ENCODE measurements around the gene SOCS3.
"Not testable (repeated sequence)": the region's sequence is repeated elsewhere in the genome, so short reads cannot be mapped to it uniquely, and the experiment has no call there.

Gene SOCS3

DNA sequence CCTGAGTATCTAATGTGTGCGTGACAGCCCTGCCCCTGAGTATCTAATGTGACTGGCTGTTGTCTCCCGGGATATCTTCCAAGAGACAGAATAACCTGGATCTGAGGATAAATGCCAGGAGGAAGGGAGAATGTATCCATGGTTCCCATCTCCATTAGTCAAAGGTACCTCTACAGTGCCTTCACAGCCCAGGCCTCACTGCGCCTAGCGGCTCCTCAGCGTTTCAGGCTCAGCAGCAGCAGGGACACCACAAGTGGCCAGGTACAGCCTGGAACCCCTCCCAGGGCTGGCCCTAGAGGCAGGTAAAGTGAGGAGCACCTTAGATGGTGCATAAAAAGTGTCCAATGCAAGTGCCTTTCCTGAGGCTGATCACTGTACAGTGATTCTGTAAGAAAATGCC lies 32.0 kb downstream of the SOCS3 start:
- no peak for DNase-seq

DNA sequence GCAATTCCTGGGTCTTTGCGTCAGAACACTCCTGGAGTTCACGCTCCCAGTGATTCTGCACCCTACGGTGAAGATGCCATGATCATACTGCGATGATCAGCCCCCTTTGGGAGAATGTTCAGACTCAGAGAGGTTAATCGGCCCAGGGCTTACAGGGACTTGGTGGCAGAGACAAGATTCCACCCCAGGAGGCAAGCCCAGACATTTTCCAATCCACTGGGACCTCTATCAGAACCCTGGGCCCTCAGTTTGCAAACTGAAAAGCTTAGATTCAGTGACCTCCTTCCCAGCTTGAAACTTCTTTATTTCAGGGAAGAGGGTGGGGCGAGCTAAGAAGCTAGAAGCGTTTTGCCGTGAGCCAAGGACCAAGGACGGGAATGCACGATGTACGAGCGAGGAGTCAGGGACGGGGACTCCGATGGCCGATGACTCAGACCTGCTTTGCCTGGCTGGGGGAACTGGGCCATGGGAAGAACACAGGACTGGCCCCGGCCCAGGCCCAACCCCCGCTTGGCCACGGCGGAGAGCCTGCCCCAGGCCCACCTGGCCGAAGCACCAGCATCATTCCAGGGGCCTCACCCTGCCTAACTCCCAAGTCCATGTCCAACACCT lies 34.7 kb downstream of the SOCS3 start:
- no peak for DNase-seq

DNA sequence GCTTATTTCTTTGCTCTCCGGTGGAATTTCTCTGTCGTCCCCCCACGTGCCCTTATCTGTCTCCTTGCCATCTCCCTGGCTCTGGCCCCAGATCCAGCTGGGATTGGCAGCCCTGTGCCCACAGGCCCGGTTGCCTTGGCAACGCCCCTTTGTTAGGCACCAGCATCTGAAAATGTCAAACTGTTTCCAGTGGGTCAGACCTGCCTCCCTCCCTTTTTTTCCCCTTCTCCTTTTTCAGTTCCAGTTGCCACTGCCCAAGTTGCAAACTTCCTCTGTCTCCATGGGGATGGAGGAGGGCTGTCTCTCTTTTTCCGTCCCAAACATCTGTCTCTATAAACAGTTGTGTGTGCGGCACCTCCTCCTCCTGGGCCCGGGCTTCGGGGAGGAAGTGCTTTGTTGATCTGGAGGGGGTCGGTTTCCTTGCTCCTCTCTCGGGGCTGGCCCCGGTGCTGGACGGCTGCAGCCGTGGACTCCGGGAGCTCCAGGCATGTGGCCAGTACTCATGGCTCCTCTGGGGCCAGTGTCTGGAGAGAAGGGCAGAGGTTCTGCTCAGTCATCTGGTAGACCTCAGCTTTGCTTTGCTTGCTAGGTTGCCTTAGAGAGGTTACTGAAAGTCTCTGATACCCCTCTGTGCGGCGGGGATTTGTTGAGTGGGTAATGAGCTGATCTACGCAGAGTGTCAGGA lies 35.3 kb downstream of the SOCS3 start:
- peak; percentile 70 for DNase-seq

DNA sequence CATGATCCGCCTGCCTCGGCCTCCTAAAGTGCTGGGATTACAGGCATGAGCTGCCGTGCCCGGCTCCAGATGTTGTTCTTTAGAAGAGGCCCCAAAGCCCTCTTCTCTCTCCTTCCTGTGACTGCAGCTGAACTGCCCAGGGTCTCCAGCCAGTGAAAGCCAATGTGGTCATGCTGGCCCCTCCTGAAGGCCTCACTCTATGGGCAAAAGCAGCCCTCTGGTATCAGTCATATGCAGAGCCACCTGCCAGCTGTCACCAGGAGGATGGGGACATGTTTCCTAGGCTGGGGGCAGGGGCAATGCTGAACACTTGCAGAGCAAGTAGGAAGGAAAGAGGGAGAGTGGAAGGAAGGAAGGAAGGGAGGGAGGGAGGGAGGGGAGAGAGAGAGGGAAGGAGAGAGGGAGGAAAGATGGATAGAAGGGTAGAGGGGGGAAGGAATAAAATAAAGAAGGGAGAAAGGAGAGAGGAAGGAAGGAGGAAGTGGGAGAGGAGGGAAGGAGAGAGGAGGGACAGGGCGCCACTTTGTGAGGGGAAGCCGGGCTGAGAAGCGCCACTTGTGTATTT lies 36.0 kb downstream of the SOCS3 start:
- no peak for DNase-seq

DNA sequence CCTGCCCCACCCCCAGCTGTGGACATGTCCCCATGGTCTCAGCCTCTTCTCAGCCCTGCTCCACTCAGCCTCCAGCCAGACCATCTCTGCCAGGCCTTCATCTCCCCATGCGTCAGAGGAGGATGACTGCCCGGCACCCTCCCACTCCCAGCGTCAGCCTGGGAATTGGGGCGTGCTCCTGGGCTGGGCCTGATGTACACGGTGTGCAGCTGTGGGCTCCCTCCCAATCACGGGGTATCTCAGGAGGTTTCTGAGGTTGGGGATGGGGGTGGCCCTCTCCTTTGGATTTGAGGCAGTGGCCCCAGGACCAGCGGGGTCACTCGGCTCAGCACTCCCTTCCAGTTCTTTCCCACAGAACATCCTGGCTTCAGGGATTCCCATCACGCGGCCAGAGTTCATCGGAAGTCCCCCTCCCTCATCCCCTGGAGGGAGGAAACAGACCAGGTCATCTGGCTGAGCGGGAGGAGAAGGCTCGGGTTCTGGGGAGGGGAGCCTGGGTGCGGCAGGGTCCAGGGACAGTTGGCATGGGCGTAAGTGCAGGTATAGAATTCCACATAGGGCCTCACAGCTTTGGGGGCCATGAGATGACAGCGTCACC lies 36.9 kb downstream of the SOCS3 start:
- no peak for DNase-seq

DNA sequence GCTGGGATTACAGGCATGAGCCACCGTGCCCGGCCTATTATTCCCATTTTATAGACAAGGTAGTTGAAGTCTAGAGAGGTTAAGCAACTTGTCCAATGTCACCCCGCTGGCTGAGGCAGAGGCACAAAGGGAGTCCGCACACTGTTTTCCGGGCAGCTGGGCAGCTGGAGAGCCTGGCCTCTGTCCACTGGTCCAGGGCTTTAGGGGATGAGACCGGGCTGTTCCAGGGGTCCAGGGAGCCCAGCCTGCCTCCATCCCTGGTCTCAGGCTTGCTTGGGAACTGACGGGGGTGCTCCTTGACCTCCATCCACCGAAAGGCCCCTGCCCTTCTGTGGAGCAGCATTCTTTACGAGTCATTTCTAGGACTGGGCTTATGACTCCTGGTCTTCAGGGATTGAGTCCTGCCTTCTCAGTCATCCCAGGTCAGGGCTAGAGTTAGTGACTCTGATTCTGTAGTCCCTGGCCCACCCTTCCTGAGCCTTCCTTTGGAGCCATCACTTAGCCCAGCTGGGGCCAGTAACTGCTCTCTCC lies 37.5 kb downstream of the SOCS3 start:
- DNase-seq, result no peak

DNA sequence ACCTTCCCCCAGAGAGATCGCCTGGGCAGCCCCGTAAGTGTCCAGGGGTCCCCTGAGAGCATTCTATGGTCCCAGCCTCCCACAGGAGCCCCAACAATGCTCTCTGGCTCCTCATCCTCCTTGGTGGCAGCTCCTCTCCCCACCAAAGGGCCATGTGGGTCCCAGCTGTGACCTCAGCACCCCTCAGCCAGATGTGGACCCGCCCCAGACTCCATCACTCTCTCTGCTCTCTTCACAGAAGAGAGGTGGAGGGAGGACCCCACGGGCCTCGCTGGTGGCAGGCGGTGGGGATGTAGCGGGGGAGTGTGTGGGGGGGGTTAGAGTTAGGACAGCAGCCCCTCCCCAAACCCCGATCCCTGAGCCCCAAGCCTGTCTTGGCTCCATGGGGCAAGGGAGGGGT lies 41.0 kb downstream of the SOCS3 start:
- DNase-seq, result no peak

DNA sequence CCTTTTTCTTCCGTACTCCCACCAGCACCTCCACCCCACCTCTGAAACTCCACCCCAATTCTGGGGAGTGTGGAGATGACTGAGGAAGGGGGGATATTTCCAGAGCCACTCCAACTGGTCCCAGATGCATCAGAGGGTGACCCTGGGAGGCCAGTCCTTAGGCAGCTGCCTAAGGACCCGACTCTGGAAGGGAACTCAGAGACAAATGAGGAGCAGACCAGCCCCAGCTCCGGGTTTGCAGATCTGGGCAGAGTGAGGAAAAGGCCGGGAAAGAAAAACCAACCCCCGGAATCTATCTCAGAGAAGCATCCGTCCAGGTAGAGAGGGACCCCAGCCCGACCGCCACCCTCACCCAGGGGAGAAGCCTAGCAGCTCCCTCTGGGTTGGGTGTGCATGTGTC lies 41.5 kb downstream of the SOCS3 start:
- DNase-seq, result no peak

DNA sequence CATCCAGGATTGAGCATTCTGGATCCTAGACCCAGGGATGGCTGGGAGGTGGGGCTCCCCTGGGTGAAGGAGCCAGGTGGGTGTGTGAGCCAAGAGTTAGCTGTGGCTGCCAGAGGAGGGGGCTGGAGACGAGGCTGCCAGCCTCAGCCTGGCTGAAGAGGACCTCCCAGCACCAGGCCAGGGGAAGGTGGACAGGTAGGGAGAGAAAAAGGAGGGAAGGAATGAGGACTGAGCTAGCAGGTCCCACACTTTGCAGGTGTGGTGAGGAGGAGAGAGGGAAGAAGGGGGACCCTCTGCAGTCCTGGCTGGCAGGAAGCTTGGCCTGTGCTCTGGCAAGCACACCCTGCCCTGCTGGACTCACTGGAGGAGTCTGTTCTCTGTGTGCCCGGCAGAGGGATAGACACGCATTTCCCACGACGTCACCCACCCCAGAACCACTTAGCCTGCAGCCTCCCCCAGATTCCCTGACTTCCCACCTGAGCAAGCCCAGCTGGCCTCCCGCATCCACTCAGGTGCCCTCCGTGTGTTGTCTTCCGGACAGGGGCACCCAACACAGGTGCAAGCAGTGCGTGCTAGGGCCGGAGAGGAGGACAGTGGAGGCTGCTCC lies 42.0 kb downstream of the SOCS3 start:
- no peak for DNase-seq

DNA sequence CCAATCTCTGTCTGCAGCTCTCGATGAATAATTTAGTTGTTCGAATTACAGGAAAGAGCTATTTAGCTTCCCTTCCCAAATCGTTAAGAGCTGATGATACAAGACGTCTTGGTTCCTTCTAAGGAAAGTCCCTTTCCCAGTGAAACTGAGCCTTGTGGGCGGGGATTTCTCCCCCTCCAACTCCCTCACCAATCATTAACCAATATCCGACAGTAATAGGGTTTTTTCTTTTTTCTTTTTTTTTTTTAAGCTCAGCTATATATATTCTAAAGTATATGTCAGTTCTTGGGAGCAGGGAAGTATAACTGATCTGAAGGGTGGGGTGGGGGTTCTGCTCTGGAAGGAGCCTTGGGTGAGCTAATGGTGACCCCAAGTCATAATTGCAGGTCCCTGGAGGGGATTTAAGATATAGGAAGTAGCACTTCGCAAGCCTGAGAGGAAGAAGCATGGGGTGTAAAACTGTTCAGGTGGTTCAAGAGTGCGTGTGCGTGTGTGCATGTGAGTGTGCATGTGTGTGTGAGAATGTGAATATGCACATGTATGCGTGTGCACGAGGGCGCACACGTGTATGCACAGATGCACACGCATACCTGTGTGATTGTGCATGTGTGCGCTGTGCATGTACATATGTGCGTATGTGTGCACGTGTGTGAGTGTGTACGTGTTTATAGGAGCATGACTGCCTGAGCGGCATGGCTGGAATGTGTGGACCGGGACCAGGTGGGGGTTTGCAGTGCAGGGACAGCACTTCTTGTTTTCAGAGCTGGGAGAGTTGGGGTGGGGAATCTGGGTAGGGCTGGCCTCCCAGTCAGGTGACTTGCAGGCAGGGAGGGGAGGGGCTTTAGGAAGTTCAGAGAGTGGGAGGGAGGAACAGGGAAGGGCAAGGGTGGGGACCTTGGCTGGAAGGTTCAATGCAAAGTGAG lies 42.7 kb downstream of the SOCS3 start:
- DNase-seq, result no peak

DNA sequence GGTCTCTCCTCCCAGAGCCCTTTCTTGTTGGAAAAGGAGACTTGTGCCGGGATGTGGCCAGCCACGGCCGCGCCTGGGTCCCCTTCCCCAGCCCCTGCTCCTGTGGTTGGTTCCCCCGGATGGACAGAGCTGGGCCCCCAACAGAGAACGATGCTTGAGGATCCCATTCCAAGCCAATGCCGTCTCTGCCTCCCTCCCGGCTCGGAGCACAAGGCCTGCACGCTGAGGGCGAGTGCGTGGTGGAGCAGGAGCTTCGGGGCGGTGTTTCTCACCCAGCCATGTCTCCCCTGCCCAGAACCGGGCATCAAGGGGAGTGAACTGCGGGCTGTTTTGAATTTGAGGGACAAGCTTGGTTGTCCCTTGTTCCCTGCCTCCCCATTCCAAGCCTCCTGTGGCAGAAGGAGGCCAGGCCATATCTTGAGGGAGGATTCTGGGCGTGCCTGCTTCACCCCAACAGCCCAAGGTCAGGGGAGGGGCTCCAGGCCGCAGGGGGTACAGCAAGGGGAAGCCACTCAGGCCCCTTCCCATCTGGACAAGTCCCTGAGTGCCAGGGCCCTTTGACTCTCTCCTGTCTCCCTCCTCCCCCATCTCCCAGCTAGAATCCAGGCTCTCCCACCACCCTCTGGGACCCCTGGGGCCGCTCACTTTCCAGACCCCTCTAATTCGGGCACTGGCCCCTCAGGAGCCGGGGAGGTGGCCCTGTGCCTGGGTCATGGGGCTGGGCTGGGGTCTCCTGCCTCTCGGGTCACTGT lies 43.6 kb downstream of the SOCS3 start:
- no peak for DNase-seq

DNA sequence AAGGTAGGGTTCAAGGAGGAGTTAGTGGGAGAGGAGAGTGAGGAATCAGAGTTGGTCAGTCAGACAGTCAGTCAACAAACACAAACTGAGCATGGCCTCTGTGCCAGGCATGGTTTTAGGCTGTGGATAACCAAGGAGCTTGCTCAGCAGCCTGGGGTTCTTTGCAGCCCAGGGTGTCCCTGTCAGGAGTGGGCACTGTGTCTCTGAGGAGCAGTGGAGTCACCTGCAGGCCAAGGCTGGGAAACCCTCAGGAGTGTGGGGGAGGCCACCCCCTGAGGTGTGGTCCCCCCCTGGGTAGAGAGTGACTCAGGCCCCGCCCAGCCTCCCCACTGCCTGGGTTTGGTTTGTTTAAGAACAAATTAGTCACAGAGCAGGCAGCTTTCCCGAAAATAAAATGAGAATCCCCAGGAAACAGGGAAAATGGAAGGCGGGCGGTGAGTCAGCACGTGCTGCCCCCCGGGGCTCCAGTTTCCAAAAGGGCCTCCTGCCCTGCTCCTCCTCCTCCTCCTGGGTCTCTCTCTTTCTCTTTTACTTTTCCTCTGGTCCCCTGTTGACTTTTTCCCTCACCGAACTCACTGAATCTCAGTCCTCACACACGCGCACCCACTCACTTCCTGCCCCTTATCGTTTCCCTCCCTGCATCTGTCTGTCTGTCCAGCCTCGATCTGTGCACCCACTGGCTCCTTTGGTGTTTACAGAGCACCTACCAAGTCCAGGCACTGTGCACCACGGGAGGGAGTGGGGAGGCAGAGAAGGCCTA lies 44.3 kb downstream of the SOCS3 start:
- peak; percentile 71 for DNase-seq

DNA sequence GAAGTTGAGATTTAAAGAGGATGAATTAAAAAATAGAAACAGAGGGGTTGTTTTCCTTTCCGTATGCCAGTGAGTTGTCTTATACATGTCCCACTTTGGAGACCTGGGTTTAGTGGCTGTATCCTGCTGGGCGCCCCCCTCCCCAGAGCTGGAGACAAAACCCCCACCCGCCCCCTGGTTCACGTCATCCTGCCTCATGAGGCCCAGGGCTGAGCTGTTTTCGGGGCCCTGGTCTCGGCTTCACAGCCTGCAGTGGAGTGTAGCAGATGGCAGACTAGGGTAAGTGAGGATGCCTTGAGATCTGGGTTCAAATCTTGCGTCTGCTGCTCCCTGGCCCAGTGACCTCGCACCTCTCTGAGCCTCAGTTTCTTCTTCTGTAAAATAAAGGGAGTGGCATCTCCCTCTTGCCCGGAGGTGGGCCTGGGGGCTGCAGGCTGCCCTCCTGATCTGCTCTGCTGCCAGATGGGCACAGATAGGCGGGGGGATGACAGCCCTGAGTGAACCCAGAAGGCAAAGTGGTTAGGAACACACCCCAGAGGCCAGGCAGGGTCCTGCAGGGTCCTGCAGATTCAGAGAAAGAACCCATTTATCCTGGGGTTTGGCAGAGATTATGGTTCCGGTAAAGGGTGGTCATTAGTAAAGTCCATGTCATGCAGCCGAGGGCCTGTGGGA lies 45.1 kb downstream of the SOCS3 start:
- DNase-seq, result no peak

DNA sequence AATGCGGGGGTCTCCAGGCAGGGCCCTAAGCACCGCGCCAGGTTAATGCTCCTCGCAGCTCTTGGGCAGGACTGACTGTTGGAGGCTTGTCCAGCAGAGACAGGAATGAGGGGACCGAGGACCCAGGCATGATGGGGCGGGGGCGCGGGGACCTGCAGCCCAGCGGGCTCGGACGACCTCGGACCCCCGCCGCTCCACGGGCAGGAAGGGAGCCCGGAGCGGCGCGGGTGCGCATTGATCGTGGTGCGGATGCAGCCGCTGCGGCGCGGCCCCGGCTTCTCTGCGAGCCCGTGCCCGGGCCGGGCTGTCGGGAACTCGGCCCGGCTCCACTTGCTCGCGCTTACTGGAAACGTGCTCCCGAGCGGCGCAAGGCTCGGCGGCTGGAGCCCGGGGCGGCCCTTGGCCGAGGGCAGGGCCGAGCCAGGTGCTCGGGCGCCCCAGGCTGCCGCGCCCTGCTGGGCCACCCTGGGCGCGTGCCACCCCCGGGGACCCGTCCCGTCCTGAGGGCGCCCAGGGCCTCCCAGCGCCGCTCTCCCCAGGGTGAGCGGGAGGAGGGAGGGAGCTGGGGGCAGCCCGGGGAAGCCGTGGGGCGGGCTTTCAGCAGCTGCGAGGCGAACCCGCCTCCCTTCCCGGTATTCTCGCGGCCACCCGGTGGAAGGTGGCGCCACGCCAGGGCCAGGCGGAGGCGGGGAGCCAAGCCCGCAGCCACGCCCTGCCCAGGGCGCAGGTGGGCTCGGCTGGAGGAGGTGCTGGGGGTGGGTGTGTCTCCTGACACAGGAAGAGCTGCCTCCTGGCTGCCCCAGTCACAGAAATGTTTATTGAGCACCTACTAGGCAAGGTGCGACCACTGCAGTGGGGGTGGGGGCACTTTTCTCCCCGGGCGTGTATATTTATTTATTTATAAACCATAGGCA lies 45.9 kb downstream of the SOCS3 start:
- no peak for DNase-seq

DNA sequence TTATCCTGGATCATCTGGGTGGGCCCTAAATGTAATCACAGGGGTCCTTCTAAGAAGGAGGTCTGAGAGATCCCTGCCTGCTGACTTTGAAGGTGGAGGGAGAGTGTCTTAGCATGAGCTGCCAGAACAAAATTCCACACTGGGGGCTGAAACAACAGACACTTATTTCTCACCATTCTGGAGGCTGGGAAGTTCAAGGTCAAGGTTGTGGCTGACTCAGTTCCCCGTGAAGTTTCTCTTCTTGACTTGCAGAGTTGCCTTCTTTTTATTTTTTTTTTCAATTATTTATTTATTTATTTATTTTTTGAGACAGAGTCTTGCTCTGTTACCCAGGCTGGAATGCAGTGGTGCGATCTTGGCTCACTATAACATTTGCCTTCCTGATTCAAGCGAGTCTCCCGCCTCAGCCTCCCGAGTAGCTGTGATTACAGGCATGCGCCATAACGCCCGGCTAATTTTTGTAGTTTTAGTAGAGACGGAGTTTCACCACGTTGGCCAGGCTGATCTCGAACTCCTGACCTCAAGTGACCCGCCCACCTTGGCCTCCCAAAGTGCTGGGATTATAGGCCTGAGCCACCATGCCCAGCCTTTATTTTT lies 50.1 kb downstream of the SOCS3 start:
- not testable (repeated sequence) for DNase-seq

DNA sequence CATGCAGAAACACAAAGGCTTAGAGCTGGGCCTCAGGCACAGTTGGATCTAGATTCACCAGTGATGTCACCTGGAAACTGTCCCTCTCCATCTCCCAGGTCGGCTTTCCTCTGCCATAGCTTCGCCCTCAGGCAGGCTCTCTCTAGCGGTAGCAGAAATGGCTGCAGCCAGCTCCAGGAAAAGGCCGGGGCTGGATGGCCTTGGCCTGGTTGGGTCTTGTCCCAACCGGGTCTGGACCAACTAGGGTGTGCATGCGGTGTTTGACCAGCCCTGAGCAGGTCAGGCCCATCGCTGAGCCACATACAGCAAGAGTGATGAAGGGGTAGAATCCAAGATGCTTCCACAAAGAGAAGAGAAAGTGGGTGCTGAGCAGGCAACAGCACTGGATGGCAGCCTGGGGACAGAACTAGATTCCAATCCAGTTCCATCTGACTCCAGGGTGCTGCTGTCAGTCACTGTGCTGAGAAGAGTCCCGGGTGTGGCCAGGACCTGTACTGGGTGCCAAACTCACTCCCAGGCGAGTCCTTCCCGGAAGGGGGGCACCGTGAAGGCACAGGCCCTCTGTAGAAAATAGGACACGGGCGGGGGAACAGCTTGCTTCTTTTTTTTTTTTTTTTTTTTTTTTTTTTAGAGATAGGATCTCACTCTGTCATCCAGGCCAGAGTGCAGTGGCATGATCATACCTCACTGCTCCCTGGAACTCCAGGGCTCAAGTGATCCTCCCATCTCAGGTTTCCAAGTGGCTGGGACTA lies 51.8 kb downstream of the SOCS3 start:
- no peak for DNase-seq

DNA sequence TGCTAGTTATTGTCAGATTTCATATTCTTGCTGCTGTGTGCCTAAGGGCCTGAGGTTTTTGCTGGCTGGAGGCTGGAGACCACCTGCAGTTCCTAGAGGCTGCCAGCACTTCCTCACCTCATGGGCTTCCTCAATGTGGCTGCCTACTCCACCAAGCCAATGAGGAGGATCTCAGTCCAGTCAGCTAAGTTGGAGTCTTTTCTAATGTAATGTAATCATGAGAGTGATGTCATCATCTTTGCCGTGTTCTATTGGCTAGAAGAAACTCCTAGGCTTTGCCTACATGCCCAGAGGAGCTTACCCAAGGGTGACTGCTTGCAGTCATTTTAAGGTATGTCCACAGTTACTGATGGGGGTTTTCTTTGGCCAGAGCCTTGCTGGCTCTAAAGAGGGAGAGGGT lies 53.0 kb downstream of the SOCS3 start:
- DNase-seq, result no peak

Data from GOT3 (cell line).